Right cardiac atrium (tissue), 5 donors: Measurements from ENCODE around the gene POLR2L. TPM values are rescaled to one million over a fixed set of nuclear protein-coding genes. Genes with fewer than 3 reads are reported as not detected.

ENCODE experiments used
- ATAC-seq, 2 donors: fragments of 200-7000 bp; cut with Tn5 transposase; one replicate each; pipeline versions ENCODE4 v1.8.0 to v1.9.1; 2020; ENCODE audit warnings: moderate library complexity in 2 of 2, mild to moderate bottlenecking in 1 of 2
- DNase-seq, 3 donors: peaks; one replicate each; pipeline ENCODE4 v3.0.0-alpha.2; 2020
- H3K27ac ChIP-seq: one replicate; pipeline ENCODE4 v1.5.1; 2013; ENCODE audit warnings: mild to moderate bottlenecking, low read length, control low read depth, moderate library complexity
- H3K27me3 ChIP-seq: one replicate; pipeline ENCODE4 v1.6.1; 2013; ENCODE audit not compliant: control insufficient read depth, insufficient read depth
- H3K4me1 ChIP-seq: one replicate; pipeline ENCODE4 v1.6.1; 2013; ENCODE audit warnings: low read length; ENCODE audit not compliant: control insufficient read depth, insufficient read depth
- H3K4me3 ChIP-seq: one replicate; pipeline ENCODE4 v1.5.1; 2013; ENCODE audit warnings: low read length, control low read depth
- H3K9me3 ChIP-seq: one replicate; pipeline ENCODE4 v1.6.1; 2013; ENCODE audit warnings: low read length; ENCODE audit not compliant: control insufficient read depth
- WGBS: extraction: QIAGEN DNeasy Blood & Tissue Kit; methylation state at CpG from one replicate; pipeline ENCODE4 v1.1.7; 2013; 5-methylcytosine and 5-hydroxymethylcytosine counted together
- intact Hi-C, 4 donors: fragments of 100-400 bp; cut with DNase I; formaldehyde crosslinking; loops; one replicate each; pipeline versions ENCODE4 v1.11.0 to v1.14.0; 2022 to 2023
- polyA plus RNA-seq: library from polyadenylated mRNA; stranded (reverse); fragments of 200-250 nt; gene quantifications from one replicate; pipeline ENCODE4 v1.2.3, GENCODE V29; 2013
- total RNA-seq, 4 donors: library from RNA; stranded (reverse); fragmentation: NEBNext Ultra II Directional; extraction: Animal tissue kit (Norgen Biotek cat#: 25700); gene quantifications; one replicate each; pipeline ENCODE4 v1.2.1, GENCODE V29; 2021
- donor health status: healthy with polysubstance abuse.
- donor health status: DM: no; HTN: yes; CAD: no.
- donor health status: DM: no; HTN: no; CAD: no.
- donor health status: DM: no; HTN: yes; CAD: no; lungs with severe emphysema.
- donor health status: DM: yes; HTN: yes; CAD: no.

The POLR2L gene
- total and polyA plus RNA-seq, 5 donors = 147 to 278 (median 220) TPM

- Histone ChIP-seq H3K27me3 (no peaks in the 10 kb centered on the region), H3K4me1 (peaks cover 15% of the 10 kb centered on the region), H3K9me3 (no peaks in the 10 kb centered on the region), H3K27ac (peak overlapping the region; percentile 93), H3K4me3 (peak overlapping the region; percentile 51)
- 20% methylated on average over 30 of the region's 31 CpGs for WGBS
- intact Hi-C loops = no loop called here
- DNase-seq = peak; percentile 93 to 97 (median 97)
- peak; percentile 66 to 70 for ATAC-seq
Measured at GRCh38 chr11:844693-845644, 2.6 kb upstream of the POLR2L start.

- Histone ChIP-seq H3K4me1 (peaks cover 15% of the 10 kb centered on the region), H3K27ac (peak overlapping the region; percentile 93)
- WGBS = 3% methylated on average over 25 of the region's 25 CpGs
Measured at GRCh38 chr11:843818-844692, 1.7 kb upstream of the POLR2L start.

GRCh38 chr11:843086-843734 is 881 bp upstream of the POLR2L start:
- under 1% methylated on average over 52 of the region's 53 CpGs for WGBS
- intact Hi-C loops = no loop called here
- Histone ChIP-seq H3K4me1 (peaks cover 12% of the 10 kb centered on the region), H3K4me3 (peak overlapping the region; percentile 86), H3K27me3 (no peaks in the 10 kb centered on the region), H3K9me3 (no peaks in the 10 kb centered on the region), H3K27ac (peak overlapping the region; percentile 93)
- ATAC-seq (no peak), DNase-seq (no peak)

More at GRCh38 chr11:843818-844692, 1.7 kb upstream of the POLR2L start:
- no peaks in the 10 kb centered on the region for H3K9me3 ChIP-seq
- peak overlapping the region; percentile 86 for H3K4me3 ChIP-seq
- H3K27me3 ChIP-seq = no peaks in the 10 kb centered on the region
- ATAC-seq = peak; percentile 63 to 68
- peak; percentile 95 to 98 (median 97) for DNase-seq
- intact Hi-C loops = no loop called here

- H3K27ac ChIP-seq = peak overlapping the region; percentile 95
- DNase-seq = no peak
- intact Hi-C loops = no loop called here
- H3K9me3 ChIP-seq = no peaks in the 10 kb centered on the region
- H3K27me3 ChIP-seq = no peaks in the 10 kb centered on the region
- peak in 1 of 2 donors; percentile 0 for ATAC-seq
- peak overlapping the region; percentile 86 for H3K4me3 ChIP-seq
- H3K4me1 ChIP-seq = peaks cover 12% of the 10 kb centered on the region
- WGBS = under 1% methylated on average over 27 of the region's 27 CpGs
Measured at GRCh38 chr11:841981-842369, 354 bp downstream of the POLR2L start.

GRCh38 chr11:839875-840617 is 2.3 kb downstream of the POLR2L start:
- DNase-seq (peak in 1 of 3 donors; percentile 67), ATAC-seq (no peak)
- no peak overlapping the region for H3K27ac ChIP-seq
- H3K4me1 ChIP-seq = peaks cover 7% of the 10 kb centered on the region
- 71% methylated on average over 25 of the region's 25 CpGs for WGBS
- H3K4me3 ChIP-seq = no peak overlapping the region
- intact Hi-C loops = no loop called here
- no peaks in the 10 kb centered on the region for H3K9me3 ChIP-seq
- no peaks in the 10 kb centered on the region for H3K27me3 ChIP-seq

GRCh38 chr11:839280-839623 is 3.1 kb downstream of the POLR2L start:
- intact Hi-C loops = no loop called here
- H3K4me3 ChIP-seq = no peak overlapping the region
- ATAC-seq (no peak), DNase-seq (no peak)
- 87% methylated on average over 5 of the region's 5 CpGs for WGBS
- H3K27me3 ChIP-seq = no peaks in the 10 kb centered on the region
- no peaks in the 10 kb centered on the region for H3K9me3 ChIP-seq
- H3K4me1 ChIP-seq = peaks cover 9% of the 10 kb centered on the region
- H3K27ac ChIP-seq = no peak overlapping the region

GRCh38 chr11:838441-839279 is 3.7 kb downstream of the POLR2L start:
- DNase-seq (no peak), ATAC-seq (no peak)
- Histone ChIP-seq H3K4me3 (no peak overlapping the region), H3K4me1 (peaks cover 9% of the 10 kb centered on the region), H3K27ac (no peak overlapping the region), H3K9me3 (no peaks in the 10 kb centered on the region), H3K27me3 (no peaks in the 10 kb centered on the region)
- 38% methylated on average over 17 of the region's 17 CpGs for WGBS
- intact Hi-C loops = no loop called here

- ATAC-seq (no peak), DNase-seq (no peak)
- Histone ChIP-seq H3K27ac (no peak overlapping the region), H3K27me3 (no peaks in the 10 kb centered on the region), H3K9me3 (no peaks in the 10 kb centered on the region), H3K4me1 (peaks cover 9% of the 10 kb centered on the region), H3K4me3 (no peak overlapping the region)
- WGBS = 70% methylated on average over 8 of the region's 8 CpGs
- intact Hi-C loops = no loop called here
Measured at GRCh38 chr11:837990-838307, 4.4 kb downstream of the POLR2L start.

- Histone ChIP-seq H3K27ac (no peak overlapping the region), H3K27me3 (no peaks in the 10 kb centered on the region), H3K4me3 (no peak overlapping the region), H3K9me3 (no peaks in the 10 kb centered on the region), H3K4me1 (peaks cover 9% of the 10 kb centered on the region)
- 83% methylated on average over 22 of the region's 22 CpGs for WGBS
- no peak for DNase-seq
- intact Hi-C loops = no loop called here
- ATAC-seq = no peak
Measured at GRCh38 chr11:837189-837989, 4.9 kb downstream of the POLR2L start.
